Activated gamma-delta T cell treated with Interleukin-2 at 50 U/mL for 16 hours (primary cell): Measurements from ENCODE around the gene UROC1.

Experiments
- DNase-seq: peaks from one replicate; pipeline ENCODE4 v3.0.0-alpha.2; 2020

Gene UROC1

GRCh38 chr3:126516152-126516935, 1.2 kb downstream of the UROC1 start:
- DNase-seq, result no peak

- no peak for DNase-seq
These were observed 2.4 kb downstream of the UROC1 start for GRCh38 chr3:126515066-126515706.

- DNase-seq, result no peak
These were observed 3.4 kb downstream of the UROC1 start for GRCh38 chr3:126514161-126514560.

GRCh38 chr3:126512916-126513650, 4.5 kb downstream of the UROC1 start:
- no peak for DNase-seq

GRCh38 chr3:126512026-126512425, 5.5 kb downstream of the UROC1 start:
- no peak for DNase-seq

- DNase-seq, result no peak
These were observed 6.3 kb downstream of the UROC1 start for GRCh38 chr3:126511291-126511690.

GRCh38 chr3:126510308-126510910, 7.2 kb downstream of the UROC1 start:
- no peak for DNase-seq

- DNase-seq, result no peak
These were observed 7.8 kb downstream of the UROC1 start for GRCh38 chr3:126509597-126510307.

GRCh38 chr3:126508564-126508964, 9.0 kb downstream of the UROC1 start:
- no peak for DNase-seq

GRCh38 chr3:126507886-126508285, 9.7 kb downstream of the UROC1 start:
- no peak for DNase-seq

- no peak for DNase-seq
These were observed 13.9 kb downstream of the UROC1 start for GRCh38 chr3:126503701-126504100.

- DNase-seq, result no peak
These were observed 14.9 kb downstream of the UROC1 start for GRCh38 chr3:126502656-126503055.

GRCh38 chr3:126501736-126502135, 15.8 kb downstream of the UROC1 start:
- DNase-seq, result no peak

GRCh38 chr3:126501054-126501453, 16.5 kb downstream of the UROC1 start:
- DNase-seq, result no peak

- DNase-seq, result no peak
These were observed 17.6 kb downstream of the UROC1 start for GRCh38 chr3:126500016-126500415.

- no peak for DNase-seq
These were observed 18.2 kb downstream of the UROC1 start for GRCh38 chr3:126499401-126499800.

GRCh38 chr3:126498929-126499328, 18.6 kb downstream of the UROC1 start:
- DNase-seq, result no peak

- no peak for DNase-seq
These were observed 19.1 kb downstream of the UROC1 start for GRCh38 chr3:126498461-126498860.

- no peak for DNase-seq
These were observed 19.6 kb downstream of the UROC1 start for GRCh38 chr3:126497956-126498355.

GRCh38 chr3:126496894-126497850, 20.4 kb downstream of the UROC1 start:
- DNase-seq, result no peak

- DNase-seq, result no peak
These were observed 21.8 kb downstream of the UROC1 start for GRCh38 chr3:126495786-126496185.

- DNase-seq, result no peak
These were observed 22.7 kb downstream of the UROC1 start for GRCh38 chr3:126494970-126495230.
